Measurements from ENCODE around the gene LLGL1. TPM values are rescaled to one million over a fixed set of nuclear protein-coding genes. Genes with fewer than 3 reads are reported as not detected.

The LLGL1 gene
- total and polyA plus RNA-seq, 11 donors: 5.3 to 20.7 (median 9.0) TPM

DNA sequence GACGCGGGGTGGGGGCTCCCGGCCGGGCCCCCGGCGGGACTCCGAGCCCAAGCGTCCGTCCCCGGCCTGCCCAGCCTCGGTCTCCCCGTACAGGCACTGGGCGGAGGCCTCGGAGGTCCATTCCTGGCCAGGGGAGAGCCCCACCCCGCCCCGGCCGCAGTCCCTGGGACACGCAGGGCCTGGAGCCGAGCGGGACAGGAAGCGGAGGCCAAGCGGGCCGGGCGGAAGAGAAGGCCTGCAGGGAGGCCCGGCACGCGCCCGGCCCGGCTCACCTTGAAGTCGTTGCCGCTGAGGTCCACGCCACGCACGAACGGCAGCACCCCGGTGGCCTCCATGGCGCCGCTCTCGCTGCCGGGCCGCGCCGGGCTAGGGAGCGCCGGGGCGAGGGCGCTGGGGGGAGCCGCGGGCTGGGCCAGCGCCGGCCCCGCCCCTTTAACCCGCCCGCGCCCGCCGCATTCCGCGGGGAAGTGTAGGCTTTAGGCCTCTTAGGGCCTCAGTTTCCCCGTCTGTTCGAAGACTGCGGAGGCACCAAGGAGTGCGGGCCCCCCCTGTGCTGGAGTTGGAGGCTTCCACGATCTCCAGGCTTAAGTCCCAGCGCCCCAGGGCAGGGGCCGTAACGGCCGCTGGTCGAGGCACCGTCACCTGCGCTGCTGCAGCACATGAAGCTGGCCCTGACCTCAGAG is 33.1 kb downstream of the LLGL1 start, which contains the start of gene FLII:
TSS of gene FLII (minus strand) at position 383 of the 683 bp plus-strand sequence. CDS start at position 335, 48 bp downstream.
- Histone ChIP-seq H3K9me3 (no peaks in the 10 kb centered on the region), H3K36me3 (peaks cover 0 to 40% (median 36%) of the 10 kb centered on the region in 9 donors), H3K27ac (peak within 1 kb of the TSS; percentile 93 to 99 (median 98)), H3K27me3 (no peaks in the 10 kb centered on the region), H3K4me3 (peak within 1 kb of the TSS; percentile 68 to 100 (median 94)), H3K4me1 (peaks cover 6 to 62% (median 50%) of the 10 kb centered on the region in 12 donors)
- WGBS, 4 donors: 0 to 1% (median 0%) methylated on average over 8 to 71 of the region's 71 CpGs
- ATAC-seq: peak; percentile 3 to 68 (median 48)
- DNase-seq: peak in 3 of 5 donors; percentile 63 to 79 (median 64)
- TF ChIP-seq, protein P1, sequence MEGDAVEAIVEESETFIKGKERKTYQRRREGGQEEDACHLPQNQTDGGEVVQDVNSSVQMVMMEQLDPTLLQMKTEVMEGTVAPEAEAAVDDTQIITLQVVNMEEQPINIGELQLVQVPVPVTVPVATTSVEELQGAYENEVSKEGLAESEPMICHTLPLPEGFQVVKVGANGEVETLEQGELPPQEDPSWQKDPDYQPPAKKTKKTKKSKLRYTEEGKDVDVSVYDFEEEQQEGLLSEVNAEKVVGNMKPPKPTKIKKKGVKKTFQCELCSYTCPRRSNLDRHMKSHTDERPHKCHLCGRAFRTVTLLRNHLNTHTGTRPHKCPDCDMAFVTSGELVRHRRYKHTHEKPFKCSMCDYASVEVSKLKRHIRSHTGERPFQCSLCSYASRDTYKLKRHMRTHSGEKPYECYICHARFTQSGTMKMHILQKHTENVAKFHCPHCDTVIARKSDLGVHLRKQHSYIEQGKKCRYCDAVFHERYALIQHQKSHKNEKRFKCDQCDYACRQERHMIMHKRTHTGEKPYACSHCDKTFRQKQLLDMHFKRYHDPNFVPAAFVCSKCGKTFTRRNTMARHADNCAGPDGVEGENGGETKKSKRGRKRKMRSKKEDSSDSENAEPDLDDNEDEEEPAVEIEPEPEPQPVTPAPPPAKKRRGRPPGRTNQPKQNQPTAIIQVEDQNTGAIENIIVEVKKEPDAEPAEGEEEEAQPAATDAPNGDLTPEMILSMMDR (IDR thresholded peaks at IDR 0.05): peak in 1 of 12 donors; percentile 3
- peak in 1 of 2 donors; percentile 83 for TF ChIP-seq POLR2A (IDR thresholded peaks at IDR 0.05)
- intact Hi-C loops (cut with DNase I): loop anchor here in 3 of 10 donors (2.0 to 10.0 kb wide), 5 partner anchors 34 to 76 kb away; partner anchors contain the start of genes ALKBH5 (in 1 of the 3), LLGL1 (in 1 of the 3), SMCR8 (in 1 of the 3) and TOP3A (in 1 of the 3)

GRCh38 chr17:18259621-18260331 is 34.3 kb downstream of the LLGL1 start:
- Histone ChIP-seq H3K27ac (peak overlapping the region; percentile 78 to 99 (median 95)), H3K4me1 (peaks cover 6 to 62% (median 50%) of the 10 kb centered on the region in 12 donors), H3K4me3 (peak overlapping the region; percentile 58 to 94 (median 84)), H3K9me3 (no peaks in the 10 kb centered on the region), H3K27me3 (no peaks in the 10 kb centered on the region), H3K36me3 (peaks cover 0 to 40% (median 36%) of the 10 kb centered on the region in 9 donors)
- intact Hi-C loops (cut with DNase I): loop anchor here in 8 of 10 donors (2.0 to 10.0 kb wide), 8 partner anchors 13 to 77 kb away; partner anchors contain the start of genes TOP3A (in 5 of the 8), SMCR8 (in 4 of the 8), ALKBH5 (in 2 of the 8) and LLGL1 (in 2 of the 8)
- ATAC-seq (no peak), DNase-seq (no peak)
- 65 to 71% (median 68%) methylated on average over 16 to 22 of the region's 22 CpGs for WGBS, 4 donors
- TF ChIP-seq POLR2A (IDR thresholded peaks at IDR 0.05): no peak
- TF ChIP-seq, protein P1 (IDR thresholded peaks at IDR 0.05): no peak

- peak; percentile 30 to 62 for TF ChIP-seq POLR2A (IDR thresholded peaks at IDR 0.05)
- TF ChIP-seq, protein P1 (IDR thresholded peaks at IDR 0.05): no peak
- peak within 1 kb of the TSS; percentile 78 to 99 (median 95) for H3K27ac ChIP-seq
Measured at GRCh38 chr17:18260332-18261145, 35.1 kb downstream of the LLGL1 start, which contains the start of gene MIEF2. MIEF2 (plus strand) TSS chr17:18260662; CDS start chr17:18262721, 2,059 bp downstream.

More at GRCh38 chr17:18260332-18261145, 35.1 kb downstream of the LLGL1 start, which contains the start of gene MIEF2:
- H3K36me3 ChIP-seq: peaks cover 0 to 40% (median 36%) of the 10 kb centered on the region in 9 donors
- ATAC-seq (peak; percentile 82 to 87 (median 87)), DNase-seq (peak; percentile 97 to 98 (median 97))
- H3K9me3 ChIP-seq: no peaks in the 10 kb centered on the region
- H3K4me3 ChIP-seq: peak within 1 kb of the TSS; percentile 58 to 94 (median 84)
- H3K4me1 ChIP-seq: peaks cover 6 to 62% (median 50%) of the 10 kb centered on the region in 12 donors
- intact Hi-C loops (cut with DNase I): loop anchor here in 7 of 10 donors (2.0 to 10.0 kb wide), 6 partner anchors 14 to 78 kb away; partner anchors contain the start of genes TOP3A (in 4 of the 7), SMCR8 (in 3 of the 7), ALKBH5 (in 1 of the 7) and LLGL1 (in 1 of the 7)
- H3K27me3 ChIP-seq: no peaks in the 10 kb centered on the region
- 0 to 1% (median 0%) methylated on average over 23 to 72 of the region's 72 CpGs for WGBS, 4 donors
